Ascending aorta (tissue), 2 donors: ENCODE results near the gene PIM3. TPM values are rescaled to one million over a fixed set of nuclear protein-coding genes. Genes with fewer than 3 reads are reported as not detected.
A peak's percentile ranks its signal among the peaks of the same experiment; 100 is the strongest.

Source experiments
- DNase-seq, 2 donors: peaks; one replicate each; pipeline ENCODE4 v3.0.0-alpha.2; 2019; ENCODE audit warnings: low spot score in 2 of 2
- H3K27ac ChIP-seq, 2 donors: fragments of 200-600 bp; sonication (generic); one replicate each; pipeline ENCODE4 v1.5.1; 2016 to 2017; ENCODE audit warnings: mild to moderate bottlenecking in 1 of 2
- H3K27me3 ChIP-seq: fragments of 200-600 bp; sonication (generic); one replicate; pipeline ENCODE4 v1.5.1; 2017
- H3K36me3 ChIP-seq, 2 donors: fragments of 200-600 bp; sonication (generic); one replicate each; pipeline ENCODE4 v1.5.1; 2016
- H3K4me1 ChIP-seq, 2 donors: fragments of 200-600 bp; sonication (generic); one replicate each; pipeline ENCODE4 v1.5.1; 2016 to 2017; ENCODE audit warnings: mild to moderate bottlenecking in 1 of 2
- H3K4me3 ChIP-seq, 2 donors: fragments of 200-600 bp; sonication (generic); one replicate each; pipeline ENCODE4 v1.5.1; 2016 to 2017; ENCODE audit warnings: mild to moderate bottlenecking in 1 of 2
- H3K9me3 ChIP-seq, 2 donors: fragments of 200-600 bp; sonication (generic); one replicate each; pipeline ENCODE4 v1.5.1; 2016
- CTCF ChIP-seq, 3 experiments: fragments of 200-600 bp in 2 of 3; fragments of 450-650 bp in 1 of 3; sonication (generic) in 2 of 3; IDR thresholded peaks; one replicate each; pipeline ENCODE4 v1.5.1; 2016 to 2019; ENCODE audit warnings: antibody characterized with exemption in 3 of 3, mild to moderate bottlenecking in 1 of 3, moderate library complexity in 1 of 3
- intact Hi-C: fragments of 100-400 bp; cut with DNase I; formaldehyde crosslinking; loops from one replicate; pipeline ENCODE4 v1.15.1; 2023
- total RNA-seq: library from RNA; depleted of rRNA; stranded (reverse); fragments of >200 nt; gene quantifications from one replicate; pipeline ENCODE4 v1.1.0, GENCODE V29; 2016

PIM3 gene
- total RNA-seq = 269 TPM

- H3K4me3 ChIP-seq = peak within 1 kb of the TSS; percentile 85 to 89
- no peaks in the 10 kb centered on the region for H3K9me3 ChIP-seq
- no peaks in the 10 kb centered on the region for H3K27me3 ChIP-seq
- peaks cover 0 to 18% of the 10 kb centered on the region in 2 donors for H3K4me1 ChIP-seq
- peaks cover 18 to 22% of the 10 kb centered on the region in 2 donors for H3K36me3 ChIP-seq
- H3K27ac ChIP-seq = peak within 1 kb of the TSS; percentile 88 to 96
- intact Hi-C loops = loop anchor here (1.0 to 10.0 kb wide), 5 partner anchors 24 to 544 kb away; partner anchors contain the start of genes ALG12, CRELD2, LMF2 and NCAPH2
- peak; percentile 79 to 96 for DNase-seq
- TF ChIP-seq CTCF (IDR thresholded peaks at IDR 0.05) = peak in 1 of 3 experiments; percentile 33
Observed at GRCh38 chr22:49960159-49961004, at the start of gene PIM3. Gene PIM3, plus strand, starts transcription at chr22:49960772. Its CDS starts 176 bp downstream, at chr22:49960948.

GRCh38 chr22:49911881-49912625, 48.5 kb upstream of the PIM3 start:
- Histone ChIP-seq H3K4me3 (no peak overlapping the region), H3K36me3 (peaks cover 42 to 51% of the 10 kb centered on the region in 2 donors), H3K9me3 (no peaks in the 10 kb centered on the region), H3K4me1 (no peaks in the 10 kb centered on the region), H3K27me3 (no peaks in the 10 kb centered on the region), H3K27ac (no peak overlapping the region)
- intact Hi-C loops = no loop called here
- no peak for TF ChIP-seq CTCF (IDR thresholded peaks at IDR 0.05)
- no peak for DNase-seq

- peaks cover 32 to 41% of the 10 kb centered on the region in 2 donors for H3K36me3 ChIP-seq
- TF ChIP-seq CTCF (IDR thresholded peaks at IDR 0.05) = no peak
- DNase-seq = no peak
- H3K4me3 ChIP-seq = no peak overlapping the region
- H3K27ac ChIP-seq = no peak overlapping the region
- no peaks in the 10 kb centered on the region for H3K9me3 ChIP-seq
- H3K4me1 ChIP-seq = peaks cover 0 to 6% of the 10 kb centered on the region in 2 donors
- no peaks in the 10 kb centered on the region for H3K27me3 ChIP-seq
- intact Hi-C loops = no loop called here
Observed at GRCh38 chr22:49913026-49913425, 47.5 kb upstream of the PIM3 start.

GRCh38 chr22:49913446-49913845, 47.1 kb upstream of the PIM3 start:
- TF ChIP-seq CTCF (IDR thresholded peaks at IDR 0.05) = no peak
- intact Hi-C loops = no loop called here
- no peak overlapping the region for H3K27ac ChIP-seq
- peaks cover 0 to 6% of the 10 kb centered on the region in 2 donors for H3K4me1 ChIP-seq
- H3K4me3 ChIP-seq = no peak overlapping the region
- peaks cover 32 to 38% of the 10 kb centered on the region in 2 donors for H3K36me3 ChIP-seq
- no peaks in the 10 kb centered on the region for H3K27me3 ChIP-seq
- no peak for DNase-seq
- H3K9me3 ChIP-seq = no peaks in the 10 kb centered on the region

- H3K9me3 ChIP-seq = no peaks in the 10 kb centered on the region
- no peak overlapping the region for H3K4me3 ChIP-seq
- peaks cover 0 to 9% of the 10 kb centered on the region in 2 donors for H3K4me1 ChIP-seq
- H3K27me3 ChIP-seq = no peaks in the 10 kb centered on the region
- peak in 1 of 2 donors; percentile 60 for DNase-seq
- no peak for TF ChIP-seq CTCF (IDR thresholded peaks at IDR 0.05)
- intact Hi-C loops = no loop called here
- no peak overlapping the region for H3K27ac ChIP-seq
- H3K36me3 ChIP-seq = peaks cover 27 to 31% of the 10 kb centered on the region in 2 donors
Observed at GRCh38 chr22:49914256-49914655, 46.3 kb upstream of the PIM3 start.
